ENCODE data around the gene ZDHHC11B.
"Not testable (repeated sequence)": the region's sequence is repeated elsewhere in the genome, so short reads cannot be mapped to it uniquely, and the experiment has no call there.

The ZDHHC11B gene

DNA sequence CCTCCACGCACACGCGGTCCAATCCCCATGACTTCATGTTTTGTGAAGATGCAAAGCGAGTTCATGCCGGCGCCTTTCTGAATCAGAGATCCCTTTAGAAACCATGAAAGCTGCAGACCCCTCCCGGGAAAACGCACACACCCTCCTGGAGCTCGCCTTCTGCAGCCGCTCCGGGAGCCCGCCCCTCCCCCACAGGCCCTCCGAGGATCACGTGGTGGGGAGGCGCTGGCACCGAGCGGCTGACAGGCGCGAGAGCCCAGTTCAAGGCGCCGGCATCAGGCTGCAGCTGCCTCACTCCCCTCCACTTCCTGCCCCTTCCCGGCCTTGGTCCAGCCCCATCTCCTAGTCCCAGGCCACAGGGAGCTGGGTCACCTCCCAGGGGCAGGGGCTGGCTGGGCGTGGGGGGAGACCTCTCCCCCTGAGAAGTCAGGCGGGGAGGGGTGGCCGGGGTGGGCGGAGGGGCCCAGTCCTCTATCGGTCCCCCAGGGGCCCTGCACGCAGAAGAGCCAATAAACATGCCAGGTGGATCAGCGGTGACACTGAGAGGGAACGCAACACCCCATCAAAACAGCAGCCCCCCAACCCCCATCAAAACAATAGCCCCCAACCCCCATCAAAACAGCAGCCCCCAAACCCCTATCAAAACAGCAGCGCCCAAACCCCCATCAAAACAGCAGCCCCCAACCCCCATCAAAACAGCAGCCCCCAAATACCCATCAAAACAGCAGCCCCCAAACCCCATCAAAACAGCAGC lies 1.3 kb downstream of the ZDHHC11B start:
- H3K9ac ChIP-seq (ENCODE audit: low read depth, low read length); H3K4me3 ChIP-seq (ENCODE audit: low read length); H3K27me3 ChIP-seq (ENCODE audit: control insufficient read depth, insufficient read depth, low read length); H3K4me1 ChIP-seq (ENCODE audit: control insufficient read depth, insufficient read depth, low read length); H3K9me3 ChIP-seq (replicated peaks; ENCODE audit: low read length); H3K4me2 ChIP-seq (ENCODE audit: low read length); H3K36me3 ChIP-seq (ENCODE audit: insufficient read depth, low read length): not testable (repeated sequence)

DNA sequence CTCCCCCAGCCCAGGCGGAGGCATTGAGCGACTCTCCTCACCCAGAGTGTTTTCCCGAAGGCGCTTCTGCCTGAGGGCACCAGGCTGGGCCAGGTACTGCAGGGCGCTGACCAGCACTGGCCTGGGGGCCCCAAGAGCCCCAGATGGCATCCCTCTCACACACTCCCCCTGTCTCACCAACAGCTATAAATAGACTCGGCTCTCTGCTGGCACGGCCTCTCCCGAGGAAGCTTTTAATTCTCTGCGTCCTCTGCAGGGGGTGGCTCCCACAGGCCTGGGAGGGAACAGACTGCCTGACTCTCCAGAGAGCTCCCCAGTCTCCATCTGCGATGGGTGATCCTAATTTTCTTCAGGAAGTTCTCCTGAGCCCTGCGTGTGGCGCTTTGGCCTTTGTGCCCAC lies 2.2 kb downstream of the ZDHHC11B start:
- not testable (repeated sequence) for H3K4me1 ChIP-seq (ENCODE audit: control insufficient read depth, insufficient read depth, low read length); H3K9me3 ChIP-seq (replicated peaks; ENCODE audit: low read length); H3K4me3 ChIP-seq (ENCODE audit: low read length); H3K9ac ChIP-seq (ENCODE audit: low read depth, low read length); H3K36me3 ChIP-seq (ENCODE audit: insufficient read depth, low read length); H3K4me2 ChIP-seq (ENCODE audit: low read length)
- H3K27me3 ChIP-seq (ENCODE audit: control insufficient read depth, insufficient read depth, low read length) = peaks cover 10% of the 10 kb centered on the region

GRCh38 chr5:780571-780970 lies 4.0 kb downstream of the ZDHHC11B start:
- not testable (repeated sequence) for H3K9ac ChIP-seq (ENCODE audit: low read depth, low read length); H3K9me3 ChIP-seq (replicated peaks; ENCODE audit: low read length); H3K4me1 ChIP-seq (ENCODE audit: control insufficient read depth, insufficient read depth, low read length); H3K36me3 ChIP-seq (ENCODE audit: insufficient read depth, low read length); H3K4me2 ChIP-seq (ENCODE audit: low read length); H3K4me3 ChIP-seq (ENCODE audit: low read length)
- peaks cover 23% of the 10 kb centered on the region for H3K27me3 ChIP-seq (ENCODE audit: control insufficient read depth, insufficient read depth, low read length)

DNA sequence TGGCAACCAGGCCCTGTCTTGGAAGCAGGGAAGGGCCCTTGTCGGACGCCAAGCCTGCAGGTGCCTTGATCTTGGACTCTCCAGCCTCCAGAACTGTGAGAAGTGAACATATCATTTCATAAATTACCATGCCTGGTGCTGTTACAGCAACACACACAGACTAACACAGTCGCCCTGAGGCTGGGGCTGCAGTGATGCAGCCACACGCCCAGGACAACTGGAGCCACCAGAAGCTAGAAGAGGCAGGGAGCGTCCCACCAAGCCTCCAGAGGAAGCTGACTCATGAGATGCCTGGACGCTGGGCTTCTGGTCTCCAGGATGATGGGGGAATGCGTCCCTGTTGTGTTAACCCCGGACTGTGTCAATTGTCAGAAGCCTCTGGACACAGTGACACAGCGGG lies 5.6 kb downstream of the ZDHHC11B start:
- not testable (repeated sequence) for H3K9ac ChIP-seq (ENCODE audit: low read depth, low read length); H3K9me3 ChIP-seq (replicated peaks; ENCODE audit: low read length); H3K4me3 ChIP-seq (ENCODE audit: low read length)

GRCh38 chr5:778421-778820 lies 6.1 kb downstream of the ZDHHC11B start:
- not testable (repeated sequence) for H3K4me3 ChIP-seq (ENCODE audit: low read length); H3K4me1 ChIP-seq (ENCODE audit: control insufficient read depth, insufficient read depth, low read length); H3K4me2 ChIP-seq (ENCODE audit: low read length); H3K36me3 ChIP-seq (ENCODE audit: insufficient read depth, low read length); H3K9ac ChIP-seq (ENCODE audit: low read depth, low read length); H3K9me3 ChIP-seq (replicated peaks; ENCODE audit: low read length)
- peaks cover 16% of the 10 kb centered on the region for H3K27me3 ChIP-seq (ENCODE audit: control insufficient read depth, insufficient read depth, low read length)

More for the DNA sequence above, 5.6 kb downstream of the ZDHHC11B start:
- H3K4me1 ChIP-seq (ENCODE audit: control insufficient read depth, insufficient read depth, low read length); H3K36me3 ChIP-seq (ENCODE audit: insufficient read depth, low read length); H3K4me2 ChIP-seq (ENCODE audit: low read length): not testable (repeated sequence)
- peaks cover 18% of the 10 kb centered on the region for H3K27me3 ChIP-seq (ENCODE audit: control insufficient read depth, insufficient read depth, low read length)

GRCh38 chr5:777756-778161 lies 6.8 kb downstream of the ZDHHC11B start:
- Histone ChIP-seq H3K36me3 (ENCODE audit: insufficient read depth, low read length) (no peaks in the 10 kb centered on the region), H3K4me1 (ENCODE audit: control insufficient read depth, insufficient read depth, low read length) (no peaks in the 10 kb centered on the region), H3K4me3 (ENCODE audit: low read length) (no peak overlapping the region), H3K27me3 (ENCODE audit: control insufficient read depth, insufficient read depth, low read length) (peaks cover 22% of the 10 kb centered on the region), H3K4me2 (ENCODE audit: low read length) (no peak overlapping the region), H3K9me3 (replicated peaks; ENCODE audit: low read length) (no peaks in the 10 kb centered on the region), H3K9ac (ENCODE audit: low read depth, low read length) (no peak overlapping the region)

GRCh38 chr5:776862-777711 lies 7.4 kb downstream of the ZDHHC11B start:
- H3K9ac ChIP-seq (ENCODE audit: low read depth, low read length) = no peak overlapping the region
- H3K4me3 ChIP-seq (ENCODE audit: low read length) = no peak overlapping the region
- H3K4me1 ChIP-seq (ENCODE audit: control insufficient read depth, insufficient read depth, low read length) = no peaks in the 10 kb centered on the region
- H3K4me2 ChIP-seq (ENCODE audit: low read length) = no peak overlapping the region
- H3K36me3 ChIP-seq (ENCODE audit: insufficient read depth, low read length) = no peaks in the 10 kb centered on the region
- H3K27me3 ChIP-seq (ENCODE audit: control insufficient read depth, insufficient read depth, low read length) = peaks cover 22% of the 10 kb centered on the region
- H3K9me3 ChIP-seq (replicated peaks; ENCODE audit: low read length) = no peaks in the 10 kb centered on the region

GRCh38 chr5:775961-776861 lies 8.3 kb downstream of the ZDHHC11B start:
- Histone ChIP-seq H3K4me1 (ENCODE audit: control insufficient read depth, insufficient read depth, low read length) (no peaks in the 10 kb centered on the region), H3K4me2 (ENCODE audit: low read length) (no peak overlapping the region), H3K27me3 (ENCODE audit: control insufficient read depth, insufficient read depth, low read length) (peaks cover 22% of the 10 kb centered on the region), H3K4me3 (ENCODE audit: low read length) (no peak overlapping the region), H3K9ac (ENCODE audit: low read depth, low read length) (no peak overlapping the region), H3K9me3 (replicated peaks; ENCODE audit: low read length) (no peaks in the 10 kb centered on the region), H3K36me3 (ENCODE audit: insufficient read depth, low read length) (no peaks in the 10 kb centered on the region)

- H3K4me1 ChIP-seq (ENCODE audit: control insufficient read depth, insufficient read depth, low read length); H3K9ac ChIP-seq (ENCODE audit: low read depth, low read length); H3K9me3 ChIP-seq (replicated peaks; ENCODE audit: low read length); H3K4me2 ChIP-seq (ENCODE audit: low read length); H3K4me3 ChIP-seq (ENCODE audit: low read length); H3K36me3 ChIP-seq (ENCODE audit: insufficient read depth, low read length): not testable (repeated sequence)
- peaks cover 22% of the 10 kb centered on the region for H3K27me3 ChIP-seq (ENCODE audit: control insufficient read depth, insufficient read depth, low read length)
These were observed 9.0 kb downstream of the ZDHHC11B start for GRCh38 chr5:775595-775960.

- H3K4me2 ChIP-seq (ENCODE audit: low read length); H3K9me3 ChIP-seq (replicated peaks; ENCODE audit: low read length); H3K9ac ChIP-seq (ENCODE audit: low read depth, low read length); H3K4me1 ChIP-seq (ENCODE audit: control insufficient read depth, insufficient read depth, low read length); H3K4me3 ChIP-seq (ENCODE audit: low read length); H3K36me3 ChIP-seq (ENCODE audit: insufficient read depth, low read length): not testable (repeated sequence)
- H3K27me3 ChIP-seq (ENCODE audit: control insufficient read depth, insufficient read depth, low read length) = peaks cover 22% of the 10 kb centered on the region
These were observed 9.5 kb downstream of the ZDHHC11B start for GRCh38 chr5:774854-775505.

DNA sequence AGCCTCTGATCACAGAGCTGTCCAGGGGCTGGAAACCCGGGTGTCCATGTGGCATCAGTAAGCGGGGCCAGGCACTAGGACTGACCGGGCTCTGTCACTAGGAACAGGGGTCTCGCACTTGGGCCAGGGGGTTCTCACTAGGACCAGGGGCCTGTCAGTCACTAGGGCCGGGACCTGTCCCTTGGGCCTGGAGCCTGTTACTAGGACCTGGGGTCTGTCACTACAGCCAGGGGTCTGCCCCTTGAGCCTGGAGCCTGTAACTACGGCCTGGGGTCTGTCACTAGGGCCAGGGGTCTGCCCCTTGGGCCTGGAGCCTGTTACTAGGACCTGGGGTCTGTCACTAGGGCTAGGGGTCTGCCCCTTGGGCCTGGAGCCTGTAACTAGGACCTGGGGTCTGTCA lies 10.2 kb downstream of the ZDHHC11B start:
- H3K4me2 ChIP-seq (ENCODE audit: low read length); H3K36me3 ChIP-seq (ENCODE audit: insufficient read depth, low read length); H3K9me3 ChIP-seq (replicated peaks; ENCODE audit: low read length); H3K4me1 ChIP-seq (ENCODE audit: control insufficient read depth, insufficient read depth, low read length); H3K9ac ChIP-seq (ENCODE audit: low read depth, low read length); H3K4me3 ChIP-seq (ENCODE audit: low read length): not testable (repeated sequence)
- H3K27me3 ChIP-seq (ENCODE audit: control insufficient read depth, insufficient read depth, low read length) = peaks cover 22% of the 10 kb centered on the region
